ENCODE data around the gene TEX52. TPM values are rescaled to one million over a fixed set of nuclear protein-coding genes. Genes with fewer than 3 reads are reported as not detected.

Gene TEX52
- total RNA-seq, 1 experiment from 2014 or later = 0.34 TPM

DNA sequence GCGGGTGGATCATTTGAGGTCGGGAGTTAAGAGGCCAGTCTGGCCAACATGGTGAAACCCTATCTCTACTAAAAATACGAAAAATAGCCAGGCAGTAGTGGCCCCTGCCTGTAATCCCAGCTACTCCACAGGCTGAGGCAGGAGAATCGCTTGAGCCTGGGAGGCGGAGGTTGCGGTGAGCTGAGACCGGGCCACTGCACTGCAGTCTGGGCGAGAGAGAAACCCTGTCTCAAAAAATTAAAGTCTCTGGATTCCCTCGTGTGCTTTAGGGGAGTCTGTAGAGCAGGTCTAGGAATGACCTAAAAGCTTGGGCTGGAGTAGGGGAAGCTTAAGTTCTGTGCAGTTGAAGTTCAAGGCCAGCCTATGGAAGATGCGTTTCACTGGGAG, 33.2 kb upstream of the TEX52 start:
- Histone ChIP-seq H3K4me1 (peaks cover 13% of the 10 kb centered on the region), H3K36me3 (ENCODE audit: control insufficient read depth, insufficient read depth, low read length) (peaks cover 1% of the 10 kb centered on the region), H3K9me3 (no peaks in the 10 kb centered on the region), H3K4me3 (ENCODE audit: low read depth, low read length) (peak overlapping the region; percentile 91), H3K27me3 (replicated peaks; ENCODE audit: control insufficient read depth, insufficient read depth, low read length) (no peaks in the 10 kb centered on the region)
- peak in 1 of 2 experiments; percentile 24 for DNase-seq
- TF ChIP-seq, protein P1, sequence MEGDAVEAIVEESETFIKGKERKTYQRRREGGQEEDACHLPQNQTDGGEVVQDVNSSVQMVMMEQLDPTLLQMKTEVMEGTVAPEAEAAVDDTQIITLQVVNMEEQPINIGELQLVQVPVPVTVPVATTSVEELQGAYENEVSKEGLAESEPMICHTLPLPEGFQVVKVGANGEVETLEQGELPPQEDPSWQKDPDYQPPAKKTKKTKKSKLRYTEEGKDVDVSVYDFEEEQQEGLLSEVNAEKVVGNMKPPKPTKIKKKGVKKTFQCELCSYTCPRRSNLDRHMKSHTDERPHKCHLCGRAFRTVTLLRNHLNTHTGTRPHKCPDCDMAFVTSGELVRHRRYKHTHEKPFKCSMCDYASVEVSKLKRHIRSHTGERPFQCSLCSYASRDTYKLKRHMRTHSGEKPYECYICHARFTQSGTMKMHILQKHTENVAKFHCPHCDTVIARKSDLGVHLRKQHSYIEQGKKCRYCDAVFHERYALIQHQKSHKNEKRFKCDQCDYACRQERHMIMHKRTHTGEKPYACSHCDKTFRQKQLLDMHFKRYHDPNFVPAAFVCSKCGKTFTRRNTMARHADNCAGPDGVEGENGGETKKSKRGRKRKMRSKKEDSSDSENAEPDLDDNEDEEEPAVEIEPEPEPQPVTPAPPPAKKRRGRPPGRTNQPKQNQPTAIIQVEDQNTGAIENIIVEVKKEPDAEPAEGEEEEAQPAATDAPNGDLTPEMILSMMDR (IDR thresholded peaks at IDR 0.05; ENCODE audit: insufficient read depth in 1 of 2, low read depth in 1 of 2, low read length in 1 of 2, severe bottlenecking in 1 of 2, unreplicated experiment in 1 of 2) = no peak
- H3K9me3 Mint-ChIP-seq (ENCODE audit: unreplicated experiment) = no peaks in the 10 kb centered on the region
- H3K27me3 Mint-ChIP-seq (ENCODE audit: insufficient read depth, unreplicated experiment) = no peaks in the 10 kb centered on the region
- H3K4me3 Mint-ChIP-seq (ENCODE audit: unreplicated experiment) = peak overlapping the region; percentile 82
- TSS peak; percentile 90 for BruUV-seq (replicated peaks)
- ChIA-PET POLR2A (interaction anchor here (0.6 to 1.8 kb wide), 7 partner anchors 9 to 144 kb away, joined by 3 to 22 read pairs (median 7); partner anchors contain the start of genes FOXM1 and RHNO1), CTCF (interaction anchor here (0.5 to 2.1 kb wide), 4 partner anchors 54 to 151 kb away, joined by 4 to 10 read pairs (median 5); no protein-coding TSS in a partner anchor)
- peaks cover 61% of the 10 kb centered on the region for H3K36me3 Mint-ChIP-seq (ENCODE audit: insufficient read depth, unreplicated experiment)
- peaks cover 15% of the 10 kb centered on the region for H3K4me1 Mint-ChIP-seq (ENCODE audit: low read depth, unreplicated experiment)
- H3K27ac Mint-ChIP-seq (ENCODE audit: unreplicated experiment) = peak overlapping the region; percentile 91
- intact Hi-C loops (cut with micrococcal nuclease; ENCODE audit: unreplicated experiment) = loop anchor here (1.0 to 2.0 kb wide), 4 partner anchors 13 to 77 kb away; partner anchors contain the start of genes FOXM1, ITFG2, RHNO1 and TEAD4

DNA sequence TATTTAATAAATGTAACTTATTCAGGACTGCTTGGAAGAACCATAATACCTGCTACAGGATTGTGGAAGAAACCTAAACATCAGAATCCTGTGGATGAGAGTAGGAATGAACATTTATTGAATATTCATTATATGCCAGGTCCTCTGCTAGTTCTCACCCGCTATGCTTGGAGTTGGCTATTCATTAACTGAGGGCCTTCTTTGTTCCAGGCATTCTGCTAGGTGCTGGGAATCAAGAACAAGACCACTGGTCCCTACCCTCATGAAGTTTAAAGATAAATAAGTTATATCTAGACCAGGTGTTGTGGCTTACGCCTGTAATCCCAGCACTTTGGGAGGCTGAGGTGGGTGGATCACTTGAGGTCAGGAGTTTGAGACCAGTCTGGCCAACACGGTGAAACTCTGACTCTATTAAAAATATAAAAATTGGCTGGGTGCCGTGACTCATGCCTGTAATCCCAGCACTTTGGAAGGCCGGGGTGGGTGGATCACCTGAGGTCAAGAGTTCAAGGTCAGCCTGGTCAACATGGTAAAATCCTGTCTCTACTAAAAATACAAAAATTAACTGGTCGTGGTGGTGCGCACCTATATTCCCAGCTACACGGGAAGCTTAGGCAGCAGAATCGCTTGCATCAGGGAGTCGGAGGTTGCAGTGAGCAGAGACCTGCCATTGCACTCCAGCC, 30.1 kb upstream of the TEX52 start:
- intact Hi-C loops (cut with micrococcal nuclease; ENCODE audit: unreplicated experiment) = no loop called here
- H3K4me1 ChIP-seq = peaks cover 6% of the 10 kb centered on the region

DNA sequence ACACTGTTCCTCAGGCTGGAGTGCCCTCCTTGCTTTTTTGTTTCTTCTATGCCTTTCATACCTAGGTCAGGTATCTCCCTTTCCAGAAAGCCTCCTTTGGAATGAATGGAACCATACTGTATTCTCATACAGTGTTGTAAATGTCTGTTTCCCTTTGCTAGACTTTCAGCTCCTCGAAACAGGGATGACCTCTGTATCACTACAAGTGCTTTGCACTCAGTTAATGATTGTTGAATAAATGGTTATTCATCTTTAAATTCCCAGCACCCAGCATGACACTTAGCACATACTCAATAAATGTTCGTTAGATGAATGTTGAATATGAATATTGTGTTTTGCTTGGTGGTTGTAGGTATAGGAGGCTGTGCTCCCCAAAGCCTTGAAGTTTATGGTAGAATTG, 28.0 kb upstream of the TEX52 start:
- H3K4me3 Mint-ChIP-seq (ENCODE audit: unreplicated experiment) = no peak overlapping the region
- H3K36me3 Mint-ChIP-seq (ENCODE audit: insufficient read depth, unreplicated experiment) = peaks cover 66% of the 10 kb centered on the region
- CTCF ChIA-PET = interaction anchor here (0.6 to 2.0 kb wide), 15 partner anchors 8 to 282 kb away, joined by 3 to 27 read pairs (median 4); partner anchors contain the start of genes FOXM1 and RHNO1
- BruUV-seq (replicated peaks) = no TSS peak
- H3K9me3 Mint-ChIP-seq (ENCODE audit: unreplicated experiment) = no peaks in the 10 kb centered on the region
- intact Hi-C loops (cut with micrococcal nuclease; ENCODE audit: unreplicated experiment) = loop anchor here (1.0 kb wide), 3 partner anchors 8 to 156 kb away; partner anchors contain the start of genes FOXM1 and RHNO1
- TF ChIP-seq, protein P1 (IDR thresholded peaks at IDR 0.05; ENCODE audit: insufficient read depth in 1 of 2, low read depth in 1 of 2, low read length in 1 of 2, severe bottlenecking in 1 of 2, unreplicated experiment in 1 of 2) = no peak
- H3K27ac Mint-ChIP-seq (ENCODE audit: unreplicated experiment) = no peak overlapping the region
- peaks cover 1% of the 10 kb centered on the region for H3K36me3 ChIP-seq (ENCODE audit: control insufficient read depth, insufficient read depth, low read length)
- H3K4me3 ChIP-seq (ENCODE audit: low read depth, low read length) = no peak overlapping the region
- no peaks in the 10 kb centered on the region for H3K27me3 Mint-ChIP-seq (ENCODE audit: insufficient read depth, unreplicated experiment)
- POLR2A ChIA-PET = interaction anchor here (0.5 to 1.0 kb wide), 5 partner anchors 8 to 235 kb away, joined by 3 to 9 read pairs (median 4); partner anchors contain the start of genes FOXM1 and RHNO1
- H3K4me1 ChIP-seq = peaks cover under 1% of the 10 kb centered on the region; the same call in 1 of the 2 replicates
- H3K27me3 ChIP-seq (replicated peaks; ENCODE audit: control insufficient read depth, insufficient read depth, low read length) = no peaks in the 10 kb centered on the region
- DNase-seq = no peak
- no peaks in the 10 kb centered on the region for H3K9me3 ChIP-seq
- peaks cover 7% of the 10 kb centered on the region for H3K4me1 Mint-ChIP-seq (ENCODE audit: low read depth, unreplicated experiment)

More for the DNA sequence above, 30.1 kb upstream of the TEX52 start:
- Mint-ChIP-seq H3K4me3 (ENCODE audit: unreplicated experiment) (no peak overlapping the region), H3K4me1 (ENCODE audit: low read depth, unreplicated experiment) (peaks cover 14% of the 10 kb centered on the region), H3K9me3 (ENCODE audit: unreplicated experiment) (no peaks in the 10 kb centered on the region), H3K36me3 (ENCODE audit: insufficient read depth, unreplicated experiment) (peaks cover 71% of the 10 kb centered on the region), H3K27ac (ENCODE audit: unreplicated experiment) (no peak overlapping the region), H3K27me3 (ENCODE audit: insufficient read depth, unreplicated experiment) (no peaks in the 10 kb centered on the region)
- ChIA-PET CTCF (interaction anchor here (0.7 to 1.1 kb wide), 4 partner anchors 10 to 186 kb away, joined by 3 to 4 read pairs (median 3); no protein-coding TSS in a partner anchor), POLR2A (no interaction called here)
- Histone ChIP-seq H3K9me3 (no peaks in the 10 kb centered on the region), H3K4me3 (ENCODE audit: low read depth, low read length) (no peak overlapping the region), H3K36me3 (ENCODE audit: control insufficient read depth, insufficient read depth, low read length) (peaks cover 1% of the 10 kb centered on the region), H3K27me3 (replicated peaks; ENCODE audit: control insufficient read depth, insufficient read depth, low read length) (no peaks in the 10 kb centered on the region)
- DNase-seq = no peak
- BruUV-seq (replicated peaks) = no TSS peak
- TF ChIP-seq, protein P1 (IDR thresholded peaks at IDR 0.05; ENCODE audit: insufficient read depth in 1 of 2, low read depth in 1 of 2, low read length in 1 of 2, severe bottlenecking in 1 of 2, unreplicated experiment in 1 of 2) = no peak
